Measurements from ENCODE around the gene NCAM1.

NCAM1 gene

DNA sequence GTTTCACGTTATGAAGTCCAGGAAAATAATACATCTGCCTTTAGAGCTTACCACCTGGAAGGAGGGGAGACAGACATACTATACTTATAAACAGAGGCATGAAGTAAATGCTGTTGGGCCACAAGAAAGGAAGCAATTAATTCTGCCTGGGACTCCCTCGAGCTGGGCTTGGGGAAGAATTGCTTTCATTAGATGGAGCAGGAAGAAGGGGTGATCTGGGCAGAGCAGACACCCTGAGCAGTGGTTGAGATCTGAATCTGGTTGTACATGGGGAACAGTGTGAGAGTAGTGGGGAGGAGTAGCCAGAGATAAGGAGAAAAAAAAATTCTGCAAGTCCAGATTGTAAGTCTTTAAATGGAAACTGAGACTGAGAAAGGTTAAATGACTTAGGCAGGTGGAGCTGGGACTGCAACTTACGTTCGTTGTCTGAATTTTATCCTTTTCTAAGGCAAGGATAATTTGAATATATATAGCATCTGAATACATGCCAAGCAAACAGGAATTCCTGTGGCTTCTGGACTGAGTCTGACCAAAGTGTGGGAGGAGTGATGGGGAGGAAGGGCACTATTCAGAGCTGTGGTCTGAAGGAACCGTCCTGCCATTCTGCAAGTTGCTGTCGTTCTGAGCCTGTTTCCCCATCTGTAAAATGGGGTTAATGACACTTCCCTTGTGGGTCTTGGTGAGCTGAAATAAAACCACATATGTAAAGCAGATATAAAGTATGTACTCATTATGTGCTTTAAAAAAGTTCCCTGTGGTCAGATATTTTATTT is 7.9 kb downstream of the NCAM1 start:
- no peak for DNase-seq

DNA sequence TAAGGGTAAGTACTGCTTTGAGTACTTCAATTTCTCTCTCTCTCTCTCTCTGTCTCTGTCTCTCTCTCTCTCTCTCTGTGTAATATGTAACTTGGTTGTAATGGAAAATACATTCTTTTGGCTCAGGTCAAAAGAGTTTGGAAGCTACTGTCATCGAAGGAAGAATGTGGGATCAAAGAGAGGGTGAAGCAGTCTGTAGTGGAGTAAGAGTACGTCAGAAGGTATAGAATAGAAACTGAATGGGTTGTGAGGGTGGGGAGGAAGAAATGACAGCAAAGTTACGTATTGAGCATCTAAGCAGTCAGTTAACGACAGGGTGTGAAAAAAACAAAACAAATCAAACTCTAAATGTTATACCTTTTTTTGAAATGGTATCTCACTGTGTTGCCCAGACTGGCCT is 10.0 kb downstream of the NCAM1 start:
- no peak for DNase-seq

DNA sequence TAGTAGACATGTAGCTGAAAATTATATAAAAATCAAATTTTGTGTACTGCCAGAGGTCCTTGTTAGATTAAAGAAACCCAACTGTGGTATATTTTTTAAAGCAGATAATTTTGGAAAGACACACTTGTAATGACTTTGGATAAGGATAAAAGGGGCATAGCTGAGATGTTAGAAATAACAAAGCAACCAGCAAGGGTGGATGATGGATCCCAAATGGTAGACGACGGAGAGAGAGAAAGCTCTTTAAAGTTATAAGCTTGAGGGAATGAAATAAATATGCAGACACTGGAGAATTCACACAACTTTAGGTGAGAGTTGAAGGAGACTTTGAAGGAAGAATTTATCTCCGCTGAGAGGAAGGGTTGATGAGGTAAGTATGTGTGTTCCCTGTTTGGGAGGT is 10.6 kb downstream of the NCAM1 start:
- no peak for DNase-seq

DNA sequence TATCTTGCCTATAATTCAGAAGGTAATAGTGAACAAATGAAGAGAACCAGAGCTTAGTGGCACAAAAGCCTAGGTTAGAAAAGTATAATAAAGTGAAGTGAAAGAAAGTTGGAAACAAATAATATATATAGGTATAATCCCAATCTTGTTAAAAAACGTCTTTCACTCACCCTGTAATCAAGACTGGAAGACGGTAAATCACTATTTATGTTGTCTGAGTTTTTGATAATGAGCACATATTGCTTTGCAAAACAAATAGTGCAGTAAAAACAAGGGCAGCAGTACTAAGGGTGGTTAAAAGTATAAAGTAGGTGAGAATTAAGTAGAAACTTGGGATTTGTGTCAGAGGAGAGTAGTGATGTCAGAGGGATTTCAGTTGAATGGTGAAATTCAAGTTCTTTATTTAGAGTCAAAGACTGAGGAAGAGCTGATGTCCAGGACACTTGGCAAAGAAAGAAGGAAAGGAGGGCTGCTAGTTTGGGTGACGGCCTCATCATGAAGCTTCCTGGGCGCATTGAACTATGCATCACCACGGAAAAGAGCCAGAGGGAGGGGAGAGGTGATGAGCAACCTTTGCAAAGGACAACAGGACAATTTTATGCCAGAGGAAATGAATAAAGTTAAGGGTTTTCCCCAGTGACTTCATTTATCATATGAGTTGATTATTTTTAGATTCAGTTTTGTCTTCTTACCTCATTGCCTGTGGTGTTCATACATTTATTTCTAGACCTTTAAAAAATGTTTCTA is 11.4 kb downstream of the NCAM1 start:
- no peak for DNase-seq

DNA sequence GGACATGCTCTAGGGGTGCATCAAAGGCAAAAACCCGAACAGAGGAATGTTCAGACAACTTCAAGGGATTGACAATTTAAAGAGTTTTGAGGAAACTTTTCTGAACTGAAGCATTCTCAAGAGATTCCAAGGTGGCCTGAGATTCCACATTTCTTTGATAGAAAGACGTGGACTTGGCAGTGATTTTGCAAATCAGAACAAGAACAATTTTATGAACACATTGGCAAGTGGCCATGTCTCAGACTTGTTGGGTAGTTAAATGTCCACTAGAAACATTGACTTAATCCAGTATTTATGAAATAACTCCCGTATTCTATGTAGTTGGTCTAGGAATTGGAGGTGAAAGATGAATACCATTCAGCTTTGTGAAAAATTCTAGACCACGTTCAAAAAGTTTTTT is 13.8 kb downstream of the NCAM1 start:
- no peak for DNase-seq

DNA sequence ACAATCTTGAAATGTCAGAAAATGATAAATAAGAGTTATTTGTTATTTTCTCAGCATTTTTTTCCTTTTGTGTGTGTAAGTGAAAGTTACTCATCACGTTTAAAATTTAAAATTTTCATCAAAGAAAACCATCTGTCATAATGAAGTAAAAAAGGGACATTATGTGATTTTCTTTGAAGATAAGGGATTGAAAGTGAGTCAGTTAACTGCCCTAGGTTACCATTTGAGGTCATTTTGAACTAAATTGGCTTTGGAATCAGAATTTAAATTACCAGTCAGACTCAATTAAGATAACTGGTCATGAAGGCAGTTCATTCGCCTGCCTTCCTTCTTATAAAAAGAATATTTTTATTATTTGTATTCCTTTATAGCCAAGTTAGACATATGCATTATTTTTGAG is 14.3 kb downstream of the NCAM1 start:
- DNase-seq, result no peak

DNA sequence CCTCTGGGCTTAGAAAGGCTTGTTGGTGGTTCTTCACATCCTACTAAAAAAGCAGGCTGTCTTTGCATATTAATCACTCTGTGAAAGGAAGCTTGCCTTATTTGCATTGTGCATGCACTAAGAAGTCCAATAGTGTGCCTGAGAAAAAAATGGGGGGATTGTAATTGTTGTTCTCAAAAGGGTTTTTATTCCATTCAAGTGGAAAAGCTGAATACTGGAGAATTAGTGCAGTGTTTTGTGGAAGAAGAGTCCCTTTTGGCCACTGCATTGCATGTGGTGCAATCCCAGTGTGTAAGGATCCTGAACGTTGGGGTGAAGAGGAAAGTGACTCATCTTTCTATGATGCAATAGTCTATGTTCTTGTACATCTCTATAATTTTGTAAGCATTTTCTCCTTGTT is 16.5 kb downstream of the NCAM1 start:
- no peak for DNase-seq

DNA sequence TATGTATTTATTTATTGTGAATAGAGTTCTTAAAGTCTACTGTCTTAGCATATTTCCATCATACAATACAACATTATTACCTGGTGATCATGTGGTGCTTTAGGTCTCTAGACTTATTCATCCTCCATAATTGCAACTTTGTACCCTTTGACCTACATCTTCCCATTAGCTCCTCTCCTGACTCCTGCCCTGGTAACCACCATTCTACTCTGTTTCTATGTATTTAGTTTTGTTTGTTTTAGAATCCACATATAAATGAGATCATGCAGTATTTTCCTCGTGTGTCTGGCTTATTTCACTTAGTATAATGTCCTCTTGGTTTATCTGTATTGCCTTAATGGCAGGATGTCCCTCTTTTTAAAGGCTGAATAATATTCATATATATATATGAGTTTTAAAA is 22.7 kb downstream of the NCAM1 start:
- no peak for DNase-seq

DNA sequence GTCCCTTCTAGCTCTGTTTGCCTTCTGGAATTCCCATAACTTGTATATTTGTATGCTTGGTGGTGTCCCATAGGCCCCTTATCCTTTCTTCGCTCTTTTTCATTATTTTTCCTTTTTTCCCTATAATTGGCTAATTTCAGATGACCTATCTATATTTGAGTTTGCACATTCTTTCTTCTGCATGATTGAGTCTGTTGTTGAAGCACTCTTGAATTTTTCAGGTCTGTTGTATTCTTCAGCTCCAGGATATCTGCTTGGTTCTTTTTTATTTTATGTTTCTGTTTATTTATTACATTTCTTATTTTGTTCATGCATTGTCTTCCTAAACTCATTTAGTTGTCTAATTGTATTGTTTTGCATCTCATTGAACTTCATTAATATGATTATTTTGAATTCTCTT is 28.0 kb downstream of the NCAM1 start:
- no peak for DNase-seq

DNA sequence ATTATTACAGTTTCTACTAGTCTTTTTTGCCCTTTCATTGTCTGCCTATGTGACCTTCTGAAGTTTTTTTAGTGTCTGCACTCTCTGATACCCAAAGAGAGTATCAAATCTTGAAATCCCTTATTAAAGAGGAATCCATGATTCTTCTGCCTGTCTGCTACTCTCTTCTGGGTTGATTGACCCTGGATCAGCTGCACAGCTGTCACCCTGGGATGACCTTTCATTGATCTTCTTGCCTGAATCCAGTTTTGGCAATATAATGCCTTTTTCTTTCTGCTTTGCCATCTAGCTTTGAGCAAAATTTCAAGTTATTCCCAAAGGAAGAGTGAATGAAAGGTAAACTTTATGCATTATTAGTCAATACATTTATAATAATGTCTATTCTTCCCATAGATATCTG is 32.6 kb downstream of the NCAM1 start:
- DNase-seq, result no peak

DNA sequence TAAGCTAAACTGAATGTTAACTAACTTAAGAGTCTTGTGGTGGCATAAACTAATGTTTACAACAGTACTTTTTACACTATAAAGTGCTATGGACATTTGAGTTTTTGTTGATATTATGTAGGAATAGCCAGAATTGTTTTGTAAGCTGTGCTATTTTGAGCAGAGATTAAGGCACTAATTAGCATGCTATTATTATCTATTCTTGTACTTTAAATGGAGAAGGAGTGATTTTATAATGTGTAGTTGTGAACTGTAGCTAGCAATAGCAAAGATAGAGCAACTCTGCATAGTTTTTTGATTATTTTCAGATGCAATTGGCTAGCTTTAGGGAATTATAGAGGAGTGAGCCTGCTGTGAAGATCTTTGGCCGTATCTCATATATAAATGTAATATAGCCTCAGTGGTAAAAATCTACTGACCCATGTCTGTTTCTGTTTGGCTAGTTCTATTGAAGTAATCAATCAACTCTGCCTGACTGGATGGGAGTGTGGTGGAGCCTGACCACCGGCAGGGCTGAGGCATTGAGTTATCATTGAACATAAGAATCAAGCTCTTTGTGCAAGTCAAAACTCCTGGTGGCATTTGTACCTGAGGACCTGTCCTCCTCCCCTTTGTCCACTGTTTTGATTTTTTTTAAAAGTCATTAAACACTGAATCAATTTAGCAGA is 34.3 kb downstream of the NCAM1 start:
- no peak for DNase-seq

DNA sequence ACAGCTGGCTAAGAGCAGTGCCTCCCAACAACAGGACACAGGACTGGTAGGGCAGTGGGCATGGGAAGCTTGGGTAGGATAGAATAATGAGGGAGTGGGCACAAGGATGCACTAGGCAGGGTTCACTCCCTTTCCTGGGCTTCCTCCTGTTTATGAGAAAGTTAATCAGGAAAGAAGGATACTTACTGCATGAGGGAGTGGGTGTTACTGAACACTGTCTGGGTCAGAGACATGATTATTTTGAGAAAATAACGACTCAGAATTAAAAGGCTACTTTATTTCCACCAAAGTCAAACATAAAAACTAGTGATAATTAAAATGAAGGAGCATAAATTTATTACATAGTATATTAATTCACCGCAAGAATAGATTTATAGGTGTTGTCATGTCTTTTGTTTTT is 35.8 kb downstream of the NCAM1 start:
- no peak for DNase-seq

DNA sequence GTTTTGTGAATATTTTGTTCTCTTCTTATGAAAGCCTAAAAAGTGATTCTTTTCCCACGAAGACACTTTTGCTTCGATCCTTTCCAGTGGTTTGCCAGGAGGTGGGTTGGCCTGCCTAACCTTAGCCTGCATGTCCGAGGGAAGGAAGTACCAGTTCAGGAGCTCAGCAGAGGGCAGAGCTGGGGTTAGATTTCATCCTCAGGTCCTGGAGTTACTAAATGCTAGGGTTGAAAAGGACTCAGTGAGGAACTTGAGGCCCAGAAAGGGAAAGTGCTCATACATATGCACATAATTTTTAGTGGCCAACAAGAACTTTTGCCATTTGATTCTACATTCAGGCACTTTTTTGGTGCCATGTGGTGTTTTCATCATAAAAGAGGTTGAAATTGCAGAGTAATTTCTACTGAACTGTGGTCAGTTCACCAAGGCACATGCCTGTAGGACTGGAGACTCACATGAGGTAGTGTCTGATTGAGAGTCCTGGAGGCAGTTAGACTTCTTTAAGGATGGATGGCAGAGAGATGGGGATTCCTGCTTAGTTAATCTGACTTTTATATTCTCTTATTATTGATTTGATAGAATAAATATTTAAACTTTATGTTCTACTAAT is 36.7 kb downstream of the NCAM1 start:
- DNase-seq, result no peak

DNA sequence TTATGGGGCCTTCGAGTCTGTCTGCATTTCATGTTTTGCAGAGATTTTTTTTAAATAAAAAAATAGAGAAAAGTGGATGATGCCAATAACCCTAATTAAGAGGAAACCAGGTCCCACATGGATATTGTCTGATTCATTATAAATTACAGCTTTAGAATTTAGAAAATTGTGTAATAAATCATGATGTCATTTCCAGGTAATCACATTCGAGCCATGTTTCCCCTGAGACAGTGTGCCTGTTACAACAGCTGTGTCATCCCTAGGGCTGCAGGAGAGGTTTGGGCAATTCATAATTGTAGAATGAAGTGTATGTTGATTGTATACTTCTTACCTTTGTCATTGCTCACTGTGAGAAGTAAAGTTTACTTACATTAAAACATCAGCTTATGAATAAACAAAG is 38.3 kb downstream of the NCAM1 start:
- DNase-seq, result no peak

DNA sequence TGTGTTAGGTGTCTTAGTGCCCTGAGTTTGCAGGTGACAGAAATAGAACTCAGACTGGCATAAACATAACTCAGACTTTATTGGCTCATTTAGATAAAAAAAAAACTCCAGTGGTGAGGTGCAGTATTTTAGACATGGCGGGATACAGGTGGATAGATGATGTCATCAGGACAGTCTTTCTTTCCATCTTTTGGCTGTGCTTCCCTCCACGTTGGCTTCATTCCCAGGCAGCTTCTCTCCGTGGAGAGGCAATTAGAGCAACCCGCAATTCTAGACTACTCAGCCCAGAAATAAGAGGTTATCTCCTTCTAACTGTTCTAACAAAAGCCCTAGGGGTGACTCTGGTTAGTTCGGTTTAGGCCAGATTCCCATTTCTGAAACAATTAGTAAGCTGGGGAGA is 40.5 kb downstream of the NCAM1 start:
- no peak for DNase-seq

DNA sequence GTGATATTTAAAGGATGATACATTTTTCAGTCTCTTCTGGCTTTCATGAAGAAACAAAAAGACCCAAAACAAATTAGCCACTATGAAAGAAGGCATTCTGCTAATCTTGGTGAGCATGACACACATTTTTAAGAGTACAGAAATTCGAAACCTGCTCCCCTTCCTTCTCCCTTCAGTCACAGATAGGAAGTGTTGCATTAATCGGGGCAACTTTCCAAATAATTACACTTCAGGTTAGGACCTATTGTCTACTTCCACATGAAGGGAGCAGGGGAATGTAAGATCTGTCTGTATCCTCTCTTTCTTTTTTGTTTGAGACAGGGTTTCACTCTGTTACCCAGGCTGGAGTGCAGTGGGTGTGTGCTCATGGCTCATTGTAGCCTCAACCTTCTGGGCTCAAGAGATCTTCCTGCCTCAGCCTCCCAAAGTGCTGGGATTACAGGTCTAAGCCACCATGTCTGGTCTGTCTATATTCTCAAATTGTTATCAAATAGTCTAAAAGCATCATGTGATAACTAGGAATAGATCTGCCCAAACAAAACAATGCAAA is 45.8 kb downstream of the NCAM1 start:
- no peak for DNase-seq

DNA sequence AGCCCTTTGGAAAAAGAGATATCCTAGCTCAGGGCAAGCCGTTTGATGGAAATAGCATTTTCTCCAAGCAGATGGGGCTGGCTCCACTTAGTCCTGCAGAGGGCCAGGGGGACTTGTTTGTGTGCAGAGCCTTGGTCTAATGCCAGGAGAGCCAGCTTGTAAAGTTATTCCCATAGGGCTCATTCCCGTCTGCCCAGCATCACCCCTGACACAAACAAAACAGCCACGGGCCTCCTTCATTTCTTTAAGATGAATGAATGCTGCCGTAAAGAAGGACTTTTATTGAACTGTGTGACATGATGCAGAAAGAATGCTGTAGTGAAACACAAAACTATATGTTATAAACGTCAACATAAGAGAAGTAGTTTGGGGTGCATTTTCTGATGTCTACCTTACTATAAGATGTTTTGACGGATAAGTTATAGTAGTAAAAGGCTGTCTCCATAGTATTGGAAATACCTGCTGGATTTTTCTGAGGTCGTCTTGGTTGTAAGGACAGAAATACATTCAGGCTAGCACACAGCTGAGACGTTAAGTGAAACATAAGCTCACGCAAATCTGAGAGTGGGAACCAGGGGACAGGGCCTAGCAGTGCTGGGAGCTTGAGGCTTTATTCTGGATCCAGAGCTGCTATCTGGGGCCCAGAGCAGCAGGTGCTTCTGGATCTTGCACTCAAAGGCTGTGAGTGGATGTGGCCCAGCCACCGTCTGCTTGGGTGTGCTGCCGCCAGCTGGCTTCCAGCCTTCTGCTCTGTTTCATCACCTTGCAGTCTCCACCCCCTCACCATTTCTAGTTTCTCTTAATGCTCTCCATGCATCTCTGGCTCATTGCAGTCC is 53.3 kb downstream of the NCAM1 start:
- DNase-seq, result no peak

DNA sequence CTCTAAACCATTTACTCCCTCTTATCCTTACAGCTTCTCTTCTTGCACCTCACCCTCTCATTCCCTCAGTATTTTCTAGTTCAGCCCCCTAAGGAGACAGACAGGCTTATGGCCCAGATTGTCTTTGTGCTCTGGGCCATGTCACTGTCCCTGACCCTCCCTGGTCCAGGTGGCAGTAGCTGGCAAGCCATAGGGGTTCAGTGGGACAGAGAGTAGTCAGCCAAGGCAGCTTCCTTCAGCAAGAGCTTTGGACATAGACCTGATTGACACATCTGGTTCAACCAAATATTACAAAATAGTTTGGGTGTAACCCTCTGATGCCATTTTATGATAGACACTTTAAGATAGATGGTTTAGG is 53.9 kb downstream of the NCAM1 start:
- no peak for DNase-seq

DNA sequence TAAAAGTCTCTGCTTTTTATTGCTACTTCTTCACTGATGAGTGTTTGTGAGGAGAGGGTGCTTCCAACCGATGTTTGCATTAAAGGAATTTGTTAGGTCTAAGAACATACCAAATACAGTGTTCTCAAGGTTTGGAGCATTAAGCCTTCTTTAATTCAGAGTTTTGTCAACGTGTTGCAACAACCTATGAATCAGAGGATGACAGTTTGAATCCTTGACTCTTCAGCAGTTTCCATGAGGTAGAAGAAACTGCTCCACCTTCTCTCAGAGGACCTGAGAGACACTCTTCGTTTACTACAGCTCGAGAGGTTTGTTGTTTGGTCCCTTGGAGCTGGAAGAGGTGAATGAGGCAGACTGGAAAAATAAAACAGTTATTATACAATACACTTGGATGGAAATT is 55.7 kb downstream of the NCAM1 start:
- DNase-seq, result no peak

DNA sequence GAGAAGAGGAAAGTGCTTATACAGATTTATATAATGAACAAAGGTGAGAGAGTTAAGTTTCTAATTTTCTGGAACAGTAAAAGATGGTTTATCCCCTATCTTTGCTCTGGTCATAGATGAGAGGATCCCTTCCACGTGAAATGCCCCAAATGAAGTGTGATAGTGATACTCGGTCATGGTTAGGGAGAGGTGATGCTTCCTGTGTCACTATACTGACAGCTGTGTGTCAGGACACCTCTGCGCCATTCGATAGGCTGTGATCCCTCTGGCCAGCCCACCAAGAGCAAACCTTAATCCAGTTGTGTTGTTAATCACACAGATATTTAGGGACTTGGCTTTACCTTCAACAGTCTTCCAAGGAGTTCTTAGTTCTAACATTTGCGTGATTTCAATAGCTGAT is 57.7 kb downstream of the NCAM1 start:
- no peak for DNase-seq

DNA sequence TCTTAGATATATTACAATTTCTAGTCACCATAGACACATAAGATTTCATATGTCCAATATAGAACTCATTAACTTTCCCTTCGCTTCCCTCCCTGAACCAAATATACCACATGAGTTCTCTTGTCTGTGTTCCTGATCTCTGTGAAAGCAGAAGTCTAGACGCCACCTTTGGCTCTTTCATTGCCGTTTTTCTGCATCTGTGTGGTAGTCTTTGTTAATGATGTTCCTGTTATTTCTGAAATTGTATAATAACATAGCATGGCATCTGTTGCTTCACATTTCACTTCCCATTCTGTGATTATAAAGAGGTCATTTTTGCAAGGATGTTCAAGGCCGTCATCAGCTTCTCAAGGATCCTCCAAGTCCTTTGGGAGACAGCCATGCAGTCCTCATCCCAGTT is 58.5 kb downstream of the NCAM1 start:
- no peak for DNase-seq

DNA sequence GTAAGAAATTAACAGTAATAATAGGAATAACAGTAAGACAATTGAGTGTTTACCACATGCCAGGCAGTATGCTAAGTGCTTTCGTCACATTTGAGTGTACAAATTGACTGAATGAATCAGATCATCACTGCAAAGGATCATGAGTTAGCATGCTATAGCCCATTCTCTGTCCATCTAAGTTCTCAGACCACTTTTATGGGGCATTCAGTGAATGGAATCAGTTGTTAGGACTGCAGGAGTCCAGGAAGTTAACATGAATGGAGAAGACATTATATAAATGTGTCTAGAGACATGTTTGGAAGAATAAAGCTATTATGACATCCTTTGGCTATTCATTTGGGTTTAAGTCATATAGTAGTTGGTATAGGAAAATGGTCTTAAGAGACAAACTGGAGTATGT is 59.9 kb downstream of the NCAM1 start:
- DNase-seq, result no peak

DNA sequence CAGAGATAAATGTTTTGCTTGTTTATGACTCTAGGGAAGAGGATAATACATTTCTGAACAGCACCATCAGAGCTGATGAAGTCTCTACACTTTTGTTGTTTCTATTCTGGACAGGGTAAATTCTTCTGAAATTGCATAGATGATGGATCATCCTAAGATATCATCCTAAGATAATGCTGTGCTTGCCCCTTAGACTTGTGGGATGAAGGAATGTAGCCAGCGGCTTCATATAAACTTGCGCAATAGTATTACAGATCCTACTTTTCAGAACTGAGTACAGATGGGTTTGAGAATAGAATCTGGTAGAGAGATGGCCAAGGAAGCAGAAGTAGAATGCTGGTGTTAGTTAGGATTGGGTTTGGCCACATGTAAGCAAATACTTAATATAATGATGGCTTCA is 61.0 kb downstream of the NCAM1 start:
- DNase-seq, result no peak

Data from amniotic stem cell (primary cell).